GM12872 (cell line): Measurements from ENCODE around the gene ASPSCR1.

Experiments
- TF ChIP-seq, protein P1 (sequence below): IDR thresholded peaks from 3 replicates; pipeline ENCODE4 v1.5.1; 2011; ENCODE audit warnings: low read depth, mild to moderate bottlenecking, low read length, moderate library complexity; ENCODE audit not compliant: insufficient read depth

Gene ASPSCR1

DNA sequence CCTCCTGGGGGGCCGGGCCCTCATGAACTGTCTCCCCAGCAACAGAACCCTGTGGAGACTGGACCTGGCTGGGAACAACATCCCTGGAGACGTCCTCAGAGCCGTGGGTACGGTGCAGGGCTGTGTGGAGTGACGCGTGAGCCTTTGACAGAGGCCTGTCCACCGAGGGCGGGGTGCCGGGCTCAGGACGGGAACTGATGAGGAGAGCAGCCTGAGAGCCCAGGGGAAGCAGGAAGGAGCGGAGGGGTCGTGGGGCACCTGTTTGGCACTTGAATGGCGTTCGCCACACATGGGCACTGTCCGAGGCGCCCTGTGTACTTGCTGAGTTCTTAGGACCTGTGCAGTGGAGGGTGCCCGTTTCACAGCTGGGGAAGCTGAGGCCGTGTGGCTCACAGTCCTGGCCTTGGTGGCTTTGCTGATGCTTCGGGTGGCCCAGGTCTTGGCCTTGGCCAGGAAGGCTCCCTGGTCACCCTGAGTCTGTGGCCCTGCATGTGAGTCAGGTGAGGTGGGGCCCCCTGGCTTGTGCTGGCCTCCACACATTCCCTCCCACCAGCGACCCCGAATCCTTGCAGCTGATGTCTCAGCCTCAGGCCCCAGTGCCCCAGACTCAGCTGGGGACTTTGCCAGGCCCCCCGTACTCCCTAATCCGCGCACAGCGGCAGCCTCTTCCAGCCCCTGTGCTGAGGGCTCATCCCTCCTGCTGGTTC, 48.1 kb downstream of the ASPSCR1 start:
- TF ChIP-seq, protein P1, sequence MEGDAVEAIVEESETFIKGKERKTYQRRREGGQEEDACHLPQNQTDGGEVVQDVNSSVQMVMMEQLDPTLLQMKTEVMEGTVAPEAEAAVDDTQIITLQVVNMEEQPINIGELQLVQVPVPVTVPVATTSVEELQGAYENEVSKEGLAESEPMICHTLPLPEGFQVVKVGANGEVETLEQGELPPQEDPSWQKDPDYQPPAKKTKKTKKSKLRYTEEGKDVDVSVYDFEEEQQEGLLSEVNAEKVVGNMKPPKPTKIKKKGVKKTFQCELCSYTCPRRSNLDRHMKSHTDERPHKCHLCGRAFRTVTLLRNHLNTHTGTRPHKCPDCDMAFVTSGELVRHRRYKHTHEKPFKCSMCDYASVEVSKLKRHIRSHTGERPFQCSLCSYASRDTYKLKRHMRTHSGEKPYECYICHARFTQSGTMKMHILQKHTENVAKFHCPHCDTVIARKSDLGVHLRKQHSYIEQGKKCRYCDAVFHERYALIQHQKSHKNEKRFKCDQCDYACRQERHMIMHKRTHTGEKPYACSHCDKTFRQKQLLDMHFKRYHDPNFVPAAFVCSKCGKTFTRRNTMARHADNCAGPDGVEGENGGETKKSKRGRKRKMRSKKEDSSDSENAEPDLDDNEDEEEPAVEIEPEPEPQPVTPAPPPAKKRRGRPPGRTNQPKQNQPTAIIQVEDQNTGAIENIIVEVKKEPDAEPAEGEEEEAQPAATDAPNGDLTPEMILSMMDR, result no peak

- TF ChIP-seq, protein P1, result no peak
Measured at GRCh38 chr17:82028246-82028645, 50.8 kb downstream of the ASPSCR1 start.

GRCh38 chr17:82028966-82029365, 51.5 kb downstream of the ASPSCR1 start:
- TF ChIP-seq, protein P1, result no peak

- TF ChIP-seq, protein P1, result no peak
Measured at GRCh38 chr17:82029391-82029790, 52.0 kb downstream of the ASPSCR1 start.

- TF ChIP-seq, protein P1, result no peak
Measured at GRCh38 chr17:82029990-82030469, 52.6 kb downstream of the ASPSCR1 start.

GRCh38 chr17:82030470-82031302, 53.3 kb downstream of the ASPSCR1 start:
- TF ChIP-seq, protein P1, result peak; percentile 83

DNA sequence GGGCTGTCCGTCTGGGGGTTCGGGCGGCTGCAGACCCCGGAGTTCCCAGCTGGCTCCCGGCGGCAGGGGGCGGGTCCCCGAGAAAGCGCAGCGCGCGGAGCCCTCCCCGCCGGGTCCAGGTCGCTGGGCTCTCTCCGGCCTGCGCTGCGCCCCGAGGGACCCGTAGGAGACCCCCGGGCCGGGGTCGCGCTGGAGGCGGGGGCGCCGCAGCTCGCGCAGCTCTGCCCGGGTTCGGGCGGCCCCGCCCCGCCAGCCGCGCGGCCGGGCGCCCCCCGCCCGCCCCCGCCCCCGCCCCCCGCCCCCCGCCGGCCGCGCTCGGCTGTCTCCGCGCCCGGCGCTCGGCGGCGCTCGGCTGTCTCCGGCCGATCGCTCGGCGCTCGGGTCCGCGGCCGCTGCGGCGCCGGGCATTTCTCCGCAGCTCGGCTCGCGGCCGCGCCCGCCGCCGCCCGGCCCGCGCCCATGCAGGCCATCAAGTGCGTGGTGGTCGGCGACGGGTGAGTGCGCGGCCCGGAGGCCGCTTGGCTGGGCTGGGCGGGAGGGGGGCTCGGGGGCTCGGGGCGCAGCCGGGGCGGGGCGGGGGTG, 54.0 kb downstream of the ASPSCR1 start, which contains the start of gene RAC3:
Gene RAC3, plus strand, starts transcription at position 376 of the 582 bp plus-strand sequence. Its CDS starts 84 bp downstream, at position 460.
- TF ChIP-seq, protein P1, result no peak
